ENCODE data around the gene PTMA. TPM values are rescaled to one million over a fixed set of nuclear protein-coding genes. Genes with fewer than 3 reads are reported as not detected.

Gene PTMA
- total RNA-seq, 1 experiment from 2014 or later, result 1,260 TPM

- no peaks in the 10 kb centered on the region for H3K4me1 ChIP-seq (replicated peaks; ENCODE audit: insufficient read depth)
- no peaks in the 10 kb centered on the region for H3K9me3 ChIP-seq (ENCODE audit: insufficient read depth, low read depth)
- no peaks in the 10 kb centered on the region for H3K27me3 ChIP-seq (ENCODE audit: insufficient read depth, low read depth)
- H3K4me3 ChIP-seq, result no peak overlapping the region
- H3K9me2 ChIP-seq (ENCODE audit: insufficient read depth), result no peaks in the 10 kb centered on the region
- intact Hi-C loops (cut with micrococcal nuclease; ENCODE audit: unreplicated experiment), result no loop called here
- POLR2A ChIA-PET (ENCODE audit: unreplicated experiment), result interaction anchor here (0.5 to 0.6 kb wide), 2 partner anchors 14 to 44 kb away, joined by 3 to 9 read pairs; no protein-coding TSS in a partner anchor
- H3K27ac ChIP-seq, result no peak overlapping the region
- H3K4me2 ChIP-seq, result no peak overlapping the region
- H3K79me2 ChIP-seq (ENCODE audit: low read depth), result no peaks in the 10 kb centered on the region
- CTCF ChIA-PET, result no interaction called here
- H3K36me3 ChIP-seq (ENCODE audit: low read depth), result no peaks in the 10 kb centered on the region
- no peaks in the 10 kb centered on the region for H4K20me1 ChIP-seq (ENCODE audit: insufficient read depth)
- no peak overlapping the region for H2AFZ ChIP-seq
- TF ChIP-seq EZH2 (IDR thresholded peaks at IDR 0.05; ENCODE audit: low read depth) (no peak), CTCF (conservative IDR thresholded peaks at IDR 0.05) (no peak)
- no peaks in the 10 kb centered on the region for H3F3A ChIP-seq (ENCODE audit: insufficient read depth, low read depth)
- BruUV-seq (replicated peaks), result no TSS peak
- DNase-seq, result no peak
These were observed 17.0 kb upstream of the PTMA start for GRCh38 chr2:231691251-231691772.

- Histone ChIP-seq H3K27me3 (ENCODE audit: insufficient read depth, low read depth) (no peaks in the 10 kb centered on the region), H3K4me2 (no peak overlapping the region), H3K27ac (no peak overlapping the region), H3K36me3 (ENCODE audit: low read depth) (no peaks in the 10 kb centered on the region), H4K20me1 (ENCODE audit: insufficient read depth) (no peaks in the 10 kb centered on the region), H3K79me2 (ENCODE audit: low read depth) (no peaks in the 10 kb centered on the region), H3F3A (ENCODE audit: insufficient read depth, low read depth) (no peaks in the 10 kb centered on the region), H3K9me2 (ENCODE audit: insufficient read depth) (no peaks in the 10 kb centered on the region), H2AFZ (no peak overlapping the region), H3K4me1 (replicated peaks; ENCODE audit: insufficient read depth) (no peaks in the 10 kb centered on the region), H3K9me3 (ENCODE audit: insufficient read depth, low read depth) (no peaks in the 10 kb centered on the region), H3K4me3 (no peak overlapping the region)
- BruUV-seq (replicated peaks), result no TSS peak
- ChIA-PET CTCF (no interaction called here), POLR2A (ENCODE audit: unreplicated experiment) (no interaction called here)
- no peak for DNase-seq
- TF ChIP-seq CTCF (conservative IDR thresholded peaks at IDR 0.05) (no peak), EZH2 (IDR thresholded peaks at IDR 0.05; ENCODE audit: low read depth) (no peak)
- intact Hi-C loops (cut with micrococcal nuclease; ENCODE audit: unreplicated experiment), result no loop called here
These were observed 15.5 kb upstream of the PTMA start for GRCh38 chr2:231692847-231693246.

GRCh38 chr2:231693956-231694355, 14.4 kb upstream of the PTMA start:
- BruUV-seq (replicated peaks), result no TSS peak
- no peak overlapping the region for H3K4me3 ChIP-seq
- no peaks in the 10 kb centered on the region for H4K20me1 ChIP-seq (ENCODE audit: insufficient read depth)
- no peak for TF ChIP-seq CTCF (conservative IDR thresholded peaks at IDR 0.05)
- TF ChIP-seq EZH2 (IDR thresholded peaks at IDR 0.05; ENCODE audit: low read depth), result no peak
- H3K27ac ChIP-seq, result no peak overlapping the region
- no peaks in the 10 kb centered on the region for H3F3A ChIP-seq (ENCODE audit: insufficient read depth, low read depth)
- H3K9me3 ChIP-seq (ENCODE audit: insufficient read depth, low read depth), result no peaks in the 10 kb centered on the region
- H2AFZ ChIP-seq, result no peak overlapping the region
- POLR2A ChIA-PET (ENCODE audit: unreplicated experiment), result no interaction called here
- H3K36me3 ChIP-seq (ENCODE audit: low read depth), result no peaks in the 10 kb centered on the region
- intact Hi-C loops (cut with micrococcal nuclease; ENCODE audit: unreplicated experiment), result no loop called here
- no peak overlapping the region for H3K4me2 ChIP-seq
- no peaks in the 10 kb centered on the region for H3K27me3 ChIP-seq (ENCODE audit: insufficient read depth, low read depth)
- CTCF ChIA-PET, result no interaction called here
- no peaks in the 10 kb centered on the region for H3K4me1 ChIP-seq (replicated peaks; ENCODE audit: insufficient read depth)
- H3K79me2 ChIP-seq (ENCODE audit: low read depth), result no peaks in the 10 kb centered on the region
- no peaks in the 10 kb centered on the region for H3K9me2 ChIP-seq (ENCODE audit: insufficient read depth)
- no peak for DNase-seq
